ENCODE results near the gene FAM43B.

FAM43B gene

DNA sequence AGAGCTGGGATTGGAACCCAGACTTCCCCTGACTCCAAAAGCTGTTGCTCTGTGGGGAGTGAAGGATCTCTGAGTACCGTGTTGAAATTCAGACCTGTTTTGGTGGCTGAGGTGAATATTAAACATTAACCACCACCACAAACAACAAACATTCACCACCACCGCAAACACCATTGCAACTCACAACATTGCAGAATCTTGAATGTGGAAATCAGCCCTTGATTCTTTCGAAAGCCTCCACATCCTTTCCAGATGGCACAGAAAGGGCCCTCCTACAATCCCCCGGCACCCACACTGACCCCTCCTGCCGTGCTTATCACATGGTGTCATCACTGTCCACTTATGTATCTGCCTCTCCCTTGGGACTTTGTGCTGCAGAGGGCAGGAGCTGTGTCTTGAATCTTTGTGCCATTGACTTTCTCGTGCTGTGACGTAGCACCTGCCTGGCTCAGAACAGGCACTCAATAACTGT, 38.0 kb downstream of the FAM43B start:
- intact Hi-C loops (cut with micrococcal nuclease) = no loop called here
- no peaks in the 10 kb centered on the region for H3K9me3 Mint-ChIP-seq
- H3K4me1 Mint-ChIP-seq (ENCODE audit: low read depth) = peaks cover 71% of the 10 kb centered on the region
- H3K4me3 Mint-ChIP-seq = peak overlapping the region; percentile 86
- peak overlapping the region; percentile 91 for H3K27ac Mint-ChIP-seq
- peaks cover 45% of the 10 kb centered on the region for H3K36me3 Mint-ChIP-seq (ENCODE audit: low read depth)
- peaks cover 1% of the 10 kb centered on the region for H3K27me3 Mint-ChIP-seq

DNA sequence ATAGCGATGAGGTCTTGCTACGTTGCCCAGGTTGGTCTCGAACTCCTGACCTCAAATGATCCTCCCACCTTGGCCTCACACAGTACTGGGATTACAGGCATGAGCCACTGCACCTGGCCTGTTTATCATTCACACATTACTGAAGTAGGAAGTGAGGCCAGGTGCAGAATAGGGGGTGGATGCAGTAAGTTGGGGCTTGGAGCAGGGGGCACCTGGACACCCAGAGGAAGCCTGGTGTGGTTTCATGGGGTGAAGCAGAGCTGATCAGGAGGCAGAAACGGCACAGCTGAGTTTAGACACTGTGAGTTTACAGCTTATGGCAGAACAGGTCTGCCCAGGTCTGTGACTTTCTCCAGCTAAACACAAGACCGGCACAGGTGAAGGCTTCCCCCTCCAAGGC, 41.4 kb downstream of the FAM43B start:
- H3K36me3 Mint-ChIP-seq (ENCODE audit: low read depth) = peaks cover 53% of the 10 kb centered on the region
- H3K27me3 Mint-ChIP-seq = peaks cover 1% of the 10 kb centered on the region
- peaks cover 3% of the 10 kb centered on the region for H3K9me3 Mint-ChIP-seq
- peak overlapping the region; percentile 2 for H3K27ac Mint-ChIP-seq
- H3K4me1 Mint-ChIP-seq (ENCODE audit: low read depth) = peaks cover 85% of the 10 kb centered on the region
- no peak overlapping the region for H3K4me3 Mint-ChIP-seq
- intact Hi-C loops (cut with micrococcal nuclease) = no loop called here

DNA sequence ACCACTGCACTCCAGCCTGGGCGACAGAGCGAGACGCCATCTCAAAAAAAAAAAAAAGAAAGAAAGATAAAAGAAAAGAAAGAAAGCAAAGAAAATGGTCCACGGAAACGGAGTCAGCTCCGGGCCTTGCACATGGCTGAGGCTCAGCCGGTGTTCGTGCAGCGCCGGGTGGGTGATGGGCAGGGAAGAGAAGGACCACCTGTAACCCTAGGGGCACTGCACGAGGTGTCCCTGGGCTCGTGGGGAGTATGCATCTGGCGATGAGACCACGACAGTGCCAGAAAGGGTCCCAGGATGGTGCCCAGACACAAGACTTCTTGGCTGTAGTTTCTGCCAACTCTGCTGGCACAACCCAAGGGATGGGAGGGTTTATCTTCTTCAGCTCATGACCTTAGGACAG, 42.4 kb downstream of the FAM43B start:
- no peak overlapping the region for H3K27ac Mint-ChIP-seq
- H3K36me3 Mint-ChIP-seq (ENCODE audit: low read depth) = peaks cover 51% of the 10 kb centered on the region
- intact Hi-C loops (cut with micrococcal nuclease) = no loop called here
- H3K9me3 Mint-ChIP-seq = peaks cover 7% of the 10 kb centered on the region
- peaks cover 1% of the 10 kb centered on the region for H3K27me3 Mint-ChIP-seq
- no peak overlapping the region for H3K4me3 Mint-ChIP-seq
- peaks cover 81% of the 10 kb centered on the region for H3K4me1 Mint-ChIP-seq (ENCODE audit: low read depth)

DNA sequence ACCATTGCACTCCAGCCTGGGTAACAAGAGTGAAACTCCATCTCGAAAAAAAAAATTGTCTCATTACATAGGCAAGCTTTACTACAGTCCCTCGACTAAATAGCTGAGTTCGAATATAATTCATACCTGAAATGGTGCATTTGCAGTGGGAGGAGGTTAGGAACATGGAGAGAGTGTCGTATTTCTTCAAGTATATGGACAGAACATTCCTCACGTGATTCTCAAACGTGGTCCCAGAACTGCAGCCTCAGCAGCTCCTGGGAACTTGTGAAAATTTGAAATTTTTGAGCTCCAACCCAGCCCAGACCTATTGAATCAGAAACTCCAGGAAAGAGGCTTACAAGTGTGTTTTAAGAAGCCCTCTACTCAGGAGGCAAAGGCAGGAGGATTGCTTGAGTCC, 43.7 kb downstream of the FAM43B start:
- Mint-ChIP-seq H3K9me3 (peaks cover 7% of the 10 kb centered on the region), H3K4me3 (no peak overlapping the region), H3K4me1 (ENCODE audit: low read depth) (peaks cover 82% of the 10 kb centered on the region), H3K36me3 (ENCODE audit: low read depth) (peaks cover 60% of the 10 kb centered on the region), H3K27me3 (peaks cover 1% of the 10 kb centered on the region), H3K27ac (no peak overlapping the region)
- intact Hi-C loops (cut with micrococcal nuclease) = no loop called here

DNA sequence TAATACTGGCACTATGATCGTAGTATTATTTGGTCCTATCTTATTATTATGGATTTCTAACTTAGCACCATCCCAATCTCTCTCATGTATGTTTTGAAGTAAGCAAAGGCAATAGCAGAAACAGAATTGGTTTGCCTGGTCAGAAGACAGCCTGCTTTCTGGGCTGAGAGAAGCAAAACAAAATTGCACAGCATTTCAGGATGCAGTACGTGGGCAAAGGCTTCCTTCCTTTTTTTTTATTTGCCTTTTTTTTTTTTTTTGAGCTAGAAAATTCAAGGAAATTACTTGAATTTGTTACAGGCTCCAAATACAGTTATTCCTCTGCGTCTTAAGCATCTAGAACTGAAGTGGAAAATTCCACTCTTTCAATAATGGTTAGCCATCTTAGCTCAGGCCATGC, 45.3 kb downstream of the FAM43B start:
- Mint-ChIP-seq H3K9me3 (peaks cover 7% of the 10 kb centered on the region), H3K27ac (peak overlapping the region; percentile 76), H3K4me3 (peak overlapping the region; percentile 37), H3K27me3 (peaks cover 1% of the 10 kb centered on the region), H3K4me1 (ENCODE audit: low read depth) (peaks cover 72% of the 10 kb centered on the region), H3K36me3 (ENCODE audit: low read depth) (peaks cover 47% of the 10 kb centered on the region)
- intact Hi-C loops (cut with micrococcal nuclease) = no loop called here

DNA sequence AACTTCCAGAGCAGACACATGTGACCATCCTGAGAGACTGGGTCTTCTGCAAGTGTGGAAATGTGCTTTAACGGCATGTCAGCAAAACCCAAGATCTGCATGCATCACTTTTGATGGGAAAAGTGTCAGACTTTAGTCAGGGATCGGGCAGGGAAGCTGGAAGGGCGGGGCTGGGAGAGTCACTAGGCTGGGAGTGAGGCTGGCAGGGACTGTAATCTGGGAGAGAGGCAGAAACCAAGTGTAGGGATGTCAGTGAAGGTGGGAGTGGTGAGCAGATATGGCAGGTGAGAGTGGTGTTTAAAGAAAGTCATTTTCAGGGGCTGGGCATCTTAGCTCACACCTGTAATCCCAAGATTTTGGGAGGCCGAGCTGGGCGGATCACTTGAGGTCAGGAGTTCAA, 47.8 kb downstream of the FAM43B start:
- peaks cover 30% of the 10 kb centered on the region for H3K36me3 Mint-ChIP-seq (ENCODE audit: low read depth)
- peaks cover 66% of the 10 kb centered on the region for H3K4me1 Mint-ChIP-seq (ENCODE audit: low read depth)
- no peak overlapping the region for H3K27ac Mint-ChIP-seq
- peaks cover 1% of the 10 kb centered on the region for H3K27me3 Mint-ChIP-seq
- no peak overlapping the region for H3K4me3 Mint-ChIP-seq
- peaks cover 16% of the 10 kb centered on the region for H3K9me3 Mint-ChIP-seq
- intact Hi-C loops (cut with micrococcal nuclease) = no loop called here

DNA sequence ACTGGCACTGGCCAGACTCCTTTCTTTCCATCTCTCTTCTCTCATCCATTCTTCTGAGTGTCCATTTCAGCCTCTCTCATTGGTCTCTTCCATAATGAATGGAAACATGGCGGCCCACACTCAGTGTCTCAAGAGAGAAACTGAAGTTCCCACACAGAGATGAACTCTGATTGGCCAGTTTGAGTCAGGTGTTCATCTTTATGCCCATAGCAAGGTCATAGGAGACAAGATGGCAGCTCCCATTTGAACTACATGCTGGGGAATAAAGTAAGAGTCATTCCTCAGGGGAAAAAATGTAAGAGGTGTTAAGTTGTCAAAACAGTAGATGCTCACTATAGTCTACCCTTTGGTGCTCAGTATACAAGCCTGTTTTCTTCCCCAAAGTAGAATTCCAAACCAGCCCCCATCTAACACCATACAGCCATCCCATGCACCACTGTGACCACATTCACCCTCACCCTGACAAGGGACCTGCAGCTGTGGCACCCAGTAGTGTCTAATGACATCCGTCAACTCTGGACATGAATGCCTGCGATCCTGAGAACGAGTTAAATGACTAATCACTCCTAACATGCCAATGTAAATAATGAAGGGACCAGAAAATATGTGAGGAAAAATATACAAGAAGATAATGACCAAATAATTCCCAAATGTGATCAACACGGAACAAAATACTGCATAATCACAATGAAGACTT, 48.9 kb downstream of the FAM43B start:
- Mint-ChIP-seq H3K36me3 (ENCODE audit: low read depth) (peaks cover 27% of the 10 kb centered on the region), H3K9me3 (peaks cover 16% of the 10 kb centered on the region), H3K27me3 (no peaks in the 10 kb centered on the region), H3K4me1 (ENCODE audit: low read depth) (peaks cover 56% of the 10 kb centered on the region), H3K27ac (no peak overlapping the region), H3K4me3 (no peak overlapping the region)
- intact Hi-C loops (cut with micrococcal nuclease) = no loop called here

DNA sequence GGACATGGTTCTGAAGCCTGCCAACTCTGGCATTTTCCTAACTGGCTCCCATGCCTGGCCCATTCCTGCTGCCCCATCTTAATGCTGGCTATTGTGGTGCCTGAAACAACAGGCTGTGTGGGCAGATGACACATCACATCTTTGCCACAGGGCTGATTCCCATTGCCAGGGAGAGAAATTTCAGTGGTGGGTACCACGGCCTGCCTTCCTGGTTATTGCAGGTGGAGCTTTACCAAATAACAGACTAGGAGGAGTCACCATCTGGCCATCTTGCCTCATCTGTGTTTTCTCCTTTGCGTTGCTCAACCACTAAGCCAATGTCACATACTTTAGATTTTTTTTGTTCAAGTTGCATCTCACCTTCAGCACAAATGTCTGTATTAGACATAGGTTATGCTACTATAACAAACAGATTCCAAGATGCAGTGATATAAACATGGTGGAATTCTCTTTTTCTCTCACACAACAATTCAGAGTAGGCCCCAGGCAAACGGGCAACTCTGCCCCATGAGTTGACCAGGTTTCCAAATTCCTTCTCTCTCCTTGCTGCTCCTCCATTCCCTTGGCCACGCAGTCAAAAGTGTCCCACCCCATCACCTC, 50.6 kb downstream of the FAM43B start:
- Mint-ChIP-seq H3K4me1 (ENCODE audit: low read depth) (peaks cover 43% of the 10 kb centered on the region), H3K27me3 (no peaks in the 10 kb centered on the region), H3K27ac (peak overlapping the region; percentile 26), H3K36me3 (ENCODE audit: low read depth) (peaks cover 41% of the 10 kb centered on the region), H3K4me3 (no peak overlapping the region), H3K9me3 (peaks cover 16% of the 10 kb centered on the region)
- intact Hi-C loops (cut with micrococcal nuclease) = no loop called here

DNA sequence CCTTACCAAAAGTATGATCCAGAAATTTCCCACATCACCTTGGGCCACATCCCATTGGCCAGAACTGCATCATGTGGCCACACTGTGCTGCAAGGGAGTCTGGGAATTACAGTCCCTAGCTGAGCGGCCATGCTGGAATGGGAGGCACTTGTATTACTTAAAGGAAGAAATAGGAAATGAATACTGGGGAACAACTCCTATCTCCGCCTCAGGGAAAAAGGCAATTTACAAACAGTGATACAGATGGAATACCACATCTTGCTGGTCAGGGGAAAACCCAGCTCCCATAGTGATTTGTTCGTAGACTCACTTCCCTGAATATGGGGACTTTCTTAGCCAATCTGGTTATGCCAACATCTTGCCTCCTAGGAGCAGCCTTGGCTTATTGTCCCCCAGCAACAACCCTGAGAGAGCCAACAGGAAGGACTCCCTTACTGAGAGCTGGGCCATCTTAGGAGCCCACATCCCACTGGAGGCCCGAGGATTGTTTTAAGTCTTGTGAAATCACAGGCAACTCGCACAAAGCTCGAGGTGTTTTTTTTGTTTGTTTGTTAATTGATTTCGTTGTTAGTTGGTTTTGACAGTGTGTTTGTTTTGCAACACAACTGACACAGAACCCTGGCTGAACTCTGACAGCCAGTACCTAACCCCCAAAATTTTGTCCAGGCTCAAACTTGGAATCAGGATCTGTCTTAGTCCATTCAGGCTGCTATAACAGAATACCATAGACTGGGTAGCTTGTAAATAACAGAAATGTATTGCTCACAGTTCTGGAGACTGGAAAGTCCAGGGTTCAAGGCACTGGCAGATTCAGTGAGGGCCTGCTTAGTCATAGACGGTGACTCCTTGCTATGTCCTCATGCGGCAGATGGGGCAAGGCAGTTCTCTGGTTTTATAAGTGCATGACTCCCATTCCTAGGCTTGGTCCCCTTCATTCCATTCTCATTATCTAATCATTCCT, 51.4 kb downstream of the FAM43B start:
- peaks cover 35% of the 10 kb centered on the region for H3K4me1 Mint-ChIP-seq (ENCODE audit: low read depth)
- peak overlapping the region; percentile 26 for H3K27ac Mint-ChIP-seq
- intact Hi-C loops (cut with micrococcal nuclease) = no loop called here
- H3K4me3 Mint-ChIP-seq = no peak overlapping the region
- H3K9me3 Mint-ChIP-seq = peaks cover 13% of the 10 kb centered on the region
- H3K36me3 Mint-ChIP-seq (ENCODE audit: low read depth) = peaks cover 42% of the 10 kb centered on the region
- H3K27me3 Mint-ChIP-seq = no peaks in the 10 kb centered on the region

Measured in dendritic cell treated with granulocyte-macrophage colony-stimulating factor and Interleukin-4, amounts not matched to agents 40 ng/mL and 50 ng/mL, for 4 days (primary cell).